ENCODE measurements around the gene ADGRL2. TPM values are rescaled to one million over a fixed set of nuclear protein-coding genes. Genes with fewer than 3 reads are reported as not detected.

The ADGRL2 gene
- total and polyA plus RNA-seq, 2 of the 4 experiments (the other 2 are of a cell fraction): 17.0 to 42.7 TPM

GRCh38 chr1:81752840-81753239, 47.9 kb upstream of the ADGRL2 start:
- H4K5ac ChIP-seq (ENCODE audit: low read depth, low read length): no peak overlapping the region
- H3K18ac ChIP-seq (ENCODE audit: low read depth, low read length): no peak overlapping the region
- no peaks in the 10 kb centered on the region for H3K9me3 ChIP-seq (ENCODE audit: control insufficient read depth, insufficient read depth, low read length)
- H3K4ac ChIP-seq (ENCODE audit: low read depth, low read length): no peak overlapping the region
- no peak overlapping the region for H3K27ac ChIP-seq (ENCODE audit: insufficient read depth, low read length)
- H4K91ac ChIP-seq (ENCODE audit: insufficient read depth, low read depth, low read length): no peak overlapping the region
- H3K36me3 ChIP-seq (ENCODE audit: control insufficient read depth, insufficient read depth, low read length): no peaks in the 10 kb centered on the region
- no peak overlapping the region for H3K4me3 ChIP-seq (ENCODE audit: insufficient read depth, low read depth, low read length)
- no TSS peak for BruUV-seq (replicated peaks)
- in situ Hi-C loops (cut with MboI; ENCODE audit: low sequenced_read_pairs): loop anchor here (10.0 to 25.0 kb wide), 2 partner anchors 198 to 1516 kb away; no protein-coding TSS in a partner anchor
- no peak overlapping the region for H3K56ac ChIP-seq (ENCODE audit: extremely low read depth, insufficient read depth, low read length)
- no peak overlapping the region for H4K8ac ChIP-seq (ENCODE audit: low read depth in 2 of 2, low read length in 2 of 2)
- H3K23ac ChIP-seq (ENCODE audit: low read depth, low read length): no peak overlapping the region
- TF ChIP-seq SMC3 (IDR thresholded peaks at IDR 0.05; ENCODE audit: low read depth, low read length) (no peak), MAZ (IDR thresholded peaks at IDR 0.05; ENCODE audit: borderline replicate concordance, low read depth, low read length) (no peak), FOS (IDR thresholded peaks at IDR 0.05; ENCODE audit: low read depth, low read length) (no peak), CHD1 (IDR thresholded peaks at IDR 0.05; ENCODE audit: low read depth, low read length) (no peak), ELK1 (IDR thresholded peaks at IDR 0.05; ENCODE audit: borderline replicate concordance, low read depth, low read length) (no peak)
- H3K9ac ChIP-seq (ENCODE audit: low read depth, low read length): no peak overlapping the region
- H2BK5ac ChIP-seq (ENCODE audit: low read depth, low read length, poor library complexity, severe bottlenecking): no peak overlapping the region
- H3K9me1 ChIP-seq (ENCODE audit: insufficient read depth, low read length): no peaks in the 10 kb centered on the region
- H2BK20ac ChIP-seq (ENCODE audit: low read depth, low read length): no peak overlapping the region
- no peak overlapping the region for H3K4me2 ChIP-seq (ENCODE audit: low read depth, low read length)
- no peak overlapping the region for H2AFZ ChIP-seq (replicated peaks; ENCODE audit: low read length, poor library complexity)
- intact Hi-C loops (cut with micrococcal nuclease): no loop called here
- H2AK9ac ChIP-seq (replicated peaks; ENCODE audit: low read depth, low read length, poor library complexity): no peak overlapping the region
- H4K20me1 ChIP-seq (ENCODE audit: insufficient read depth, low read length): no peaks in the 10 kb centered on the region
- CTCF ChIA-PET: no interaction called here
- dilution Hi-C loops (cut with HindIII; ENCODE audit: low sequenced_read_pairs, unreplicated experiment): no loop called here
- H3K79me1 ChIP-seq (ENCODE audit: low read depth in 1 of 2, low read length in 2 of 2): no peaks in the 10 kb centered on the region
- H2BK120ac ChIP-seq (ENCODE audit: low read depth, low read length): no peak overlapping the region
- H3K4me1 ChIP-seq (ENCODE audit: control insufficient read depth, insufficient read depth, low read length): no peaks in the 10 kb centered on the region
- no peak overlapping the region for H3K14ac ChIP-seq (replicated peaks; ENCODE audit: low read depth, low read length)
- no CpG with 5 or more reads among the region's 2 CpGs for WGBS, 2 experiments (ENCODE audit: extremely low coverage in 2 of 2, insufficient read length in 1 of 2)
- no peak overlapping the region for H2AK5ac ChIP-seq (ENCODE audit: low read depth, low read length)
- H3K27me3 ChIP-seq (ENCODE audit: control insufficient read depth, insufficient read depth, low read length): no peaks in the 10 kb centered on the region
- POLR2A ChIA-PET (ENCODE audit: unreplicated experiment): no interaction called here
- no peak overlapping the region for H2BK15ac ChIP-seq (ENCODE audit: low read depth, low read length)
- ATAC-seq (ENCODE audit: low read depth) (no peak), DNase-seq (no peak)

All from IMR-90 (cell line).